ENCODE results near the gene ETS1. TPM values are rescaled to one million over a fixed set of nuclear protein-coding genes. Genes with fewer than 3 reads are reported as not detected.

Gene ETS1
- total RNA-seq, 1 donor from 2014 or later: 3.0 TPM

DNA sequence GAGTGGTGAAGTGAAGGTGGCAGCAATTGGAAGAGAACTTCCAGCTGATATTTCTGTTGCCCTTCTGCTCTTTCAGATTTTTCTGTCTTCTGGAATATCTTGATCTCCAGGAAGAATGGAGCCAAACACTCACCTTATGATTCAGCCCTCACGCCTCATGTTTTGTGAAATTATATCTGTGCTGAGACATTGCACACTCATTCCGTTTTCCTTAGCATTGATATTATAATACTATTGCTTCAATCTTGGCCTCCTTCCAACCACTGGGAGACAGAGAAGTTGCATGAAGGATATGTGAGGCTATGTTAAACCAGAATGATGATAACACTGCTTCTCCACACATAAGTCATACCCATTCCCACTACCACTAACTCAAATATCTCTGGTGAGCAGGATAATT is 177.9 kb downstream of the ETS1 start:
- H3K27ac Mint-ChIP-seq: no peak overlapping the region
- peaks cover 36% of the 10 kb centered on the region for H3K27me3 Mint-ChIP-seq
- H3K4me1 Mint-ChIP-seq (ENCODE audit: low read depth): no peaks in the 10 kb centered on the region
- H3K4me3 Mint-ChIP-seq (ENCODE audit: low read depth): no peak overlapping the region
- H3K36me3 Mint-ChIP-seq (ENCODE audit: insufficient read depth): no peaks in the 10 kb centered on the region
- no peaks in the 10 kb centered on the region for H3K9me3 Mint-ChIP-seq (ENCODE audit: low read depth)
- TF ChIP-seq CTCF (IDR thresholded peaks at IDR 0.05; ENCODE audit: unreplicated experiment): no peak
- no peak for DNase-seq (ENCODE audit: low spot score, unreplicated experiment)

Small RNA genes lying within 50 kb of the gene (microRNA-seq; reads per million reads assigned to microRNA genes)
- gene MIR6090 (ENCODE audit: borderline number of aligned reads, unreplicated experiment): not detected

Other genes with a start within 250 kb of the ETS1 start
- 0.22 TPM in 1 of 2 replicates, not detected in the other for gene FLI1, start 106.5 kb upstream of the ETS1 start, total RNA-seq